Peyer's patch (tissue), 4 donors: Measurements from ENCODE around the gene KIF7. TPM values are rescaled to one million over a fixed set of nuclear protein-coding genes. Genes with fewer than 3 reads are reported as not detected.

Experiments
- DNase-seq, 3 donors: peaks; one replicate each; pipeline ENCODE4 v3.0.0-alpha.2; 2017 to 2019
- H3K27ac ChIP-seq, 4 donors: fragments of 200-600 bp; sonication (generic); one replicate each; pipeline ENCODE4 v1.5.1; 2016 to 2019
- H3K27me3 ChIP-seq, 2 donors: fragments of 200-600 bp; sonication (generic); one replicate each; pipeline ENCODE4 v1.5.1; 2019
- H3K36me3 ChIP-seq, 3 donors: fragments of 200-600 bp; sonication (generic); one replicate each; pipeline ENCODE4 v1.5.1; 2016 to 2019
- H3K4me1 ChIP-seq, 4 donors: fragments of 200-600 bp; sonication (generic); one replicate each; pipeline ENCODE4 v1.5.1; 2016 to 2019
- H3K4me3 ChIP-seq, 4 donors: fragments of 200-600 bp; sonication (generic); 1 replicate in 3 of 4; 2 replicates in 1 of 4; pipeline ENCODE4 v1.5.1; 2016 to 2019; ENCODE audit warnings: mild to moderate bottlenecking in 1 of 4
- H3K9me3 ChIP-seq, 4 donors: fragments of 200-600 bp; sonication (generic); one replicate each; pipeline ENCODE4 v1.5.1; 2016 to 2019; ENCODE audit warnings: mild to moderate bottlenecking in 1 of 4
- POLR2A ChIP-seq, 2 donors: fragments of 450-650 bp; IDR thresholded peaks; one replicate each; pipeline ENCODE4 v1.5.1; 2017; ENCODE audit warnings: antibody characterized with exemption in 2 of 2, mild to moderate bottlenecking in 2 of 2, moderate library complexity in 2 of 2
- total RNA-seq, 4 donors: library from RNA; depleted of rRNA; stranded (reverse); fragments of >200 nt; gene quantifications; one replicate each; pipeline ENCODE4 v1.1.0, GENCODE V29; 2016
- TF ChIP-seq, protein P1 (sequence below), 6 experiments: fragments of 450-650 bp in 4 of 6; fragments of 200-600 bp in 2 of 6; sonication (generic) in 1 of 6; IDR thresholded peaks; one replicate each; pipeline ENCODE4 v1.5.1; 2017 to 2019; ENCODE audit warnings: antibody characterized with exemption in 6 of 6, mild to moderate bottlenecking in 3 of 6, moderate library complexity in 1 of 6

KIF7 gene
- total RNA-seq, 4 donors from 2014 or later = 1.1 to 13.2 (median 2.3) TPM

DNA sequence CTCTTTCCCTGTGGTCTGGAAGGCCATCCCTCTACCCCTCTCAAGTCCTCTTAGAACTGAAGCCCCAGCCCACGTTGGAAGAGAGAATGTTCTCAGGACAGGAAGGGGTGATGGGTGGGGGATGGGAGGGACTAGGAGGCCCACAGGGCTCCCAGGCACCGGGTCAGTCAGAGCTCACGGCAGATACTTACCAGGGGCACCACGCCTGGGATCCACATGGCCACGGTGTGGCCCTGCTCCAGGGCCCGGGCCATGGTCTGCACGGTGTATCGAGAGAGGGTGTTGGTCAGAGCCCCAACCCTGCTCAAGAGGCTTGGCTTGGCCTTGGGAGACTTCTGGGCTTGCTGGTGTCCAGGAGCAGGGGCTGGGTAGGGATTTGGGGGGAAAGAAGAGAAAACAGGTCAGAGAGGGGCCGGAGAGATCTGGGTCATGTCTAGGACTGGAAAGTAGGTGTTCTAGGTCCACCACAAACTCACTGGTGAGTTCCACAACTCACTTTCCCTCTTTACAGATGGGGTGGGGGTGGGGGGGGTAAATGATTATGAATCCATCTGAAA lies 14.1 kb upstream of the KIF7 start:
- H3K27ac ChIP-seq = no peak overlapping the region
- H3K36me3 ChIP-seq = no peaks in the 10 kb centered on the region
- DNase-seq = peak in 1 of 3 donors; percentile 32
- TF ChIP-seq POLR2A (IDR thresholded peaks at IDR 0.05) = no peak
- TF ChIP-seq, protein P1, sequence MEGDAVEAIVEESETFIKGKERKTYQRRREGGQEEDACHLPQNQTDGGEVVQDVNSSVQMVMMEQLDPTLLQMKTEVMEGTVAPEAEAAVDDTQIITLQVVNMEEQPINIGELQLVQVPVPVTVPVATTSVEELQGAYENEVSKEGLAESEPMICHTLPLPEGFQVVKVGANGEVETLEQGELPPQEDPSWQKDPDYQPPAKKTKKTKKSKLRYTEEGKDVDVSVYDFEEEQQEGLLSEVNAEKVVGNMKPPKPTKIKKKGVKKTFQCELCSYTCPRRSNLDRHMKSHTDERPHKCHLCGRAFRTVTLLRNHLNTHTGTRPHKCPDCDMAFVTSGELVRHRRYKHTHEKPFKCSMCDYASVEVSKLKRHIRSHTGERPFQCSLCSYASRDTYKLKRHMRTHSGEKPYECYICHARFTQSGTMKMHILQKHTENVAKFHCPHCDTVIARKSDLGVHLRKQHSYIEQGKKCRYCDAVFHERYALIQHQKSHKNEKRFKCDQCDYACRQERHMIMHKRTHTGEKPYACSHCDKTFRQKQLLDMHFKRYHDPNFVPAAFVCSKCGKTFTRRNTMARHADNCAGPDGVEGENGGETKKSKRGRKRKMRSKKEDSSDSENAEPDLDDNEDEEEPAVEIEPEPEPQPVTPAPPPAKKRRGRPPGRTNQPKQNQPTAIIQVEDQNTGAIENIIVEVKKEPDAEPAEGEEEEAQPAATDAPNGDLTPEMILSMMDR (IDR thresholded peaks at IDR 0.05) = no peak
- H3K27me3 ChIP-seq = no peaks in the 10 kb centered on the region
- peaks cover 0 to 5% (median 0%) of the 10 kb centered on the region in 4 donors for H3K4me1 ChIP-seq
- no peak overlapping the region for H3K4me3 ChIP-seq
- no peaks in the 10 kb centered on the region for H3K9me3 ChIP-seq

GRCh38 chr15:89668171-89668570 lies 12.9 kb upstream of the KIF7 start:
- TF ChIP-seq, protein P1 (IDR thresholded peaks at IDR 0.05) = no peak
- no peak for DNase-seq
- Histone ChIP-seq H3K27ac (no peak overlapping the region), H3K27me3 (no peaks in the 10 kb centered on the region), H3K36me3 (no peaks in the 10 kb centered on the region), H3K9me3 (no peaks in the 10 kb centered on the region), H3K4me1 (peaks cover 0 to 5% (median 0%) of the 10 kb centered on the region in 4 donors), H3K4me3 (no peak overlapping the region)

GRCh38 chr15:89667706-89667960 lies 12.4 kb upstream of the KIF7 start:
- DNase-seq = no peak
- TF ChIP-seq POLR2A (IDR thresholded peaks at IDR 0.05) = no peak
- TF ChIP-seq, protein P1 (IDR thresholded peaks at IDR 0.05) = no peak

GRCh38 chr15:89666858-89667705 lies 11.8 kb upstream of the KIF7 start:
- Histone ChIP-seq H3K4me1 (peaks cover 0 to 5% (median 0%) of the 10 kb centered on the region in 4 donors), H3K27ac (no peak overlapping the region), H3K36me3 (no peaks in the 10 kb centered on the region), H3K27me3 (no peaks in the 10 kb centered on the region), H3K4me3 (no peak overlapping the region), H3K9me3 (no peaks in the 10 kb centered on the region)
- no peak for TF ChIP-seq POLR2A (IDR thresholded peaks at IDR 0.05)
- TF ChIP-seq, protein P1 (IDR thresholded peaks at IDR 0.05) = no peak
- no peak for DNase-seq

More at GRCh38 chr15:89667706-89667960, 12.4 kb upstream of the KIF7 start:
- H3K27me3 ChIP-seq = no peaks in the 10 kb centered on the region
- no peak overlapping the region for H3K4me3 ChIP-seq
- H3K9me3 ChIP-seq = no peaks in the 10 kb centered on the region
- H3K36me3 ChIP-seq = no peaks in the 10 kb centered on the region
- no peak overlapping the region for H3K27ac ChIP-seq
- H3K4me1 ChIP-seq = peaks cover 0 to 5% (median 0%) of the 10 kb centered on the region in 4 donors

- TF ChIP-seq POLR2A (IDR thresholded peaks at IDR 0.05) = no peak
- TF ChIP-seq, protein P1 (IDR thresholded peaks at IDR 0.05) = no peak
- Histone ChIP-seq H3K27me3 (no peaks in the 10 kb centered on the region), H3K4me3 (no peak overlapping the region), H3K27ac (peak overlapping the region; percentile 55 to 68 (median 66)), H3K9me3 (no peaks in the 10 kb centered on the region), H3K36me3 (no peaks in the 10 kb centered on the region), H3K4me1 (peaks cover 0 to 5% (median 0%) of the 10 kb centered on the region in 4 donors)
- DNase-seq = no peak
These were observed 11.1 kb upstream of the KIF7 start for GRCh38 chr15:89666184-89666857.
